ENCODE measurements around the gene USP3.

USP3 gene

GRCh38 chr15:63601704-63602185, 97.4 kb downstream of the USP3 start:
- no peaks in the 10 kb centered on the region for H3K27me3 ChIP-seq (ENCODE audit: insufficient read depth, low read length, poor library complexity)
- H4K20me1 ChIP-seq (ENCODE audit: insufficient read depth, low read length), result peaks cover 2% of the 10 kb centered on the region; the same call in 1 of the 2 replicates
- H3K27ac ChIP-seq (ENCODE audit: low read length), result no peak overlapping the region
- no peaks in the 10 kb centered on the region for H3K36me3 ChIP-seq (ENCODE audit: insufficient read depth, low read length)
- H3K4me3 ChIP-seq (ENCODE audit: low read depth in 1 of 2, low read length in 2 of 2), result peak overlapping the region; percentile 47 to 82; a peak in 3 of 4 replicates
- H2AFZ ChIP-seq (ENCODE audit: low read depth, low read length), result peak overlapping the region; percentile 97; the same call in 1 of the 2 replicates
- H3K4me1 ChIP-seq (ENCODE audit: insufficient read depth, low read length), result peaks cover 20% of the 10 kb centered on the region
- H3K9me3 ChIP-seq (ENCODE audit: insufficient read depth, low read length, severe bottlenecking), result no peaks in the 10 kb centered on the region
- peak overlapping the region; percentile 99 for H3K4me2 ChIP-seq (ENCODE audit: insufficient read depth, low read length)
- ATAC-seq (ENCODE audit: insufficient read depth, low read depth) (no peak), DNase-seq (no peak)
- no peaks in the 10 kb centered on the region for H3K79me2 ChIP-seq (ENCODE audit: insufficient read depth, low read length)
- no peak for TF ChIP-seq CTCF (IDR thresholded peaks at IDR 0.05; ENCODE audit: borderline replicate concordance, extremely low read depth, low read length, poor library complexity, severe bottlenecking)
- no peak for TF ChIP-seq EZH2 (IDR thresholded peaks at IDR 0.05; ENCODE audit: borderline replicate concordance, low read depth, low read length, severe bottlenecking)
- H3K9ac ChIP-seq (ENCODE audit: low read depth, low read length), result peak overlapping the region; percentile 74

- TF ChIP-seq CTCF (IDR thresholded peaks at IDR 0.05; ENCODE audit: borderline replicate concordance, extremely low read depth, low read length, poor library complexity, severe bottlenecking), result no peak
- TF ChIP-seq EZH2 (IDR thresholded peaks at IDR 0.05; ENCODE audit: borderline replicate concordance, low read depth, low read length, severe bottlenecking), result no peak
- Histone ChIP-seq H4K20me1 (ENCODE audit: insufficient read depth, low read length) (peaks cover 2% of the 10 kb centered on the region; the same call in 1 of the 2 replicates), H3K36me3 (ENCODE audit: insufficient read depth, low read length) (peaks cover under 1% of the 10 kb centered on the region), H3K4me3 (ENCODE audit: low read depth in 1 of 2, low read length in 2 of 2) (no peak overlapping the region), H2AFZ (ENCODE audit: low read depth, low read length) (no peak overlapping the region), H3K27ac (ENCODE audit: low read length) (no peak overlapping the region), H3K4me2 (ENCODE audit: insufficient read depth, low read length) (no peak overlapping the region), H3K9me3 (ENCODE audit: insufficient read depth, low read length, severe bottlenecking) (no peaks in the 10 kb centered on the region), H3K4me1 (ENCODE audit: insufficient read depth, low read length) (peaks cover 20% of the 10 kb centered on the region), H3K27me3 (ENCODE audit: insufficient read depth, low read length, poor library complexity) (no peaks in the 10 kb centered on the region), H3K79me2 (ENCODE audit: insufficient read depth, low read length) (no peaks in the 10 kb centered on the region), H3K9ac (ENCODE audit: low read depth, low read length) (no peak overlapping the region)
- DNase-seq (no peak), ATAC-seq (ENCODE audit: insufficient read depth, low read depth) (no peak)
Measured at GRCh38 chr15:63602595-63602994, 98.2 kb downstream of the USP3 start.

- TF ChIP-seq EZH2 (IDR thresholded peaks at IDR 0.05; ENCODE audit: borderline replicate concordance, low read depth, low read length, severe bottlenecking), result no peak
- Histone ChIP-seq H3K4me1 (ENCODE audit: insufficient read depth, low read length) (peaks cover 20% of the 10 kb centered on the region), H3K36me3 (ENCODE audit: insufficient read depth, low read length) (peaks cover 9% of the 10 kb centered on the region), H3K27me3 (ENCODE audit: insufficient read depth, low read length, poor library complexity) (no peaks in the 10 kb centered on the region), H3K9me3 (ENCODE audit: insufficient read depth, low read length, severe bottlenecking) (no peaks in the 10 kb centered on the region), H3K4me3 (ENCODE audit: low read depth in 1 of 2, low read length in 2 of 2) (no peak overlapping the region), H2AFZ (ENCODE audit: low read depth, low read length) (no peak overlapping the region), H3K79me2 (ENCODE audit: insufficient read depth, low read length) (no peaks in the 10 kb centered on the region), H3K4me2 (ENCODE audit: insufficient read depth, low read length) (no peak overlapping the region), H3K9ac (ENCODE audit: low read depth, low read length) (no peak overlapping the region), H4K20me1 (ENCODE audit: insufficient read depth, low read length) (peaks cover 2% of the 10 kb centered on the region; the same call in 1 of the 2 replicates), H3K27ac (ENCODE audit: low read length) (no peak overlapping the region)
- no peak for DNase-seq
- no peak for ATAC-seq (ENCODE audit: insufficient read depth, low read depth)
Measured at GRCh38 chr15:63603516-63603915, 99.1 kb downstream of the USP3 start.

GRCh38 chr15:63604281-63604680, 99.9 kb downstream of the USP3 start:
- H3K36me3 ChIP-seq (ENCODE audit: insufficient read depth, low read length), result peaks cover 17% of the 10 kb centered on the region
- no peak overlapping the region for H3K27ac ChIP-seq (ENCODE audit: low read length)
- H3K9ac ChIP-seq (ENCODE audit: low read depth, low read length), result no peak overlapping the region
- H2AFZ ChIP-seq (ENCODE audit: low read depth, low read length), result no peak overlapping the region
- no peaks in the 10 kb centered on the region for H3K27me3 ChIP-seq (ENCODE audit: insufficient read depth, low read length, poor library complexity)
- H3K9me3 ChIP-seq (ENCODE audit: insufficient read depth, low read length, severe bottlenecking), result no peaks in the 10 kb centered on the region
- H3K4me3 ChIP-seq (ENCODE audit: low read depth in 1 of 2, low read length in 2 of 2), result no peak overlapping the region
- ATAC-seq (ENCODE audit: insufficient read depth, low read depth) (no peak), DNase-seq (no peak)
- no peak for TF ChIP-seq CTCF (IDR thresholded peaks at IDR 0.05; ENCODE audit: borderline replicate concordance, extremely low read depth, low read length, poor library complexity, severe bottlenecking)
- TF ChIP-seq EZH2 (IDR thresholded peaks at IDR 0.05; ENCODE audit: borderline replicate concordance, low read depth, low read length, severe bottlenecking), result no peak
- H3K4me1 ChIP-seq (ENCODE audit: insufficient read depth, low read length), result peaks cover 20% of the 10 kb centered on the region
- no peaks in the 10 kb centered on the region for H3K79me2 ChIP-seq (ENCODE audit: insufficient read depth, low read length)
- H3K4me2 ChIP-seq (ENCODE audit: insufficient read depth, low read length), result no peak overlapping the region
- H4K20me1 ChIP-seq (ENCODE audit: insufficient read depth, low read length), result peaks cover 2% of the 10 kb centered on the region; the same call in 1 of the 2 replicates

Data from DND-41 (cell line).